ENCODE data around the gene MAPK8IP1. TPM values are rescaled to one million over a fixed set of nuclear protein-coding genes. Genes with fewer than 3 reads are reported as not detected.

The MAPK8IP1 gene
- total RNA-seq, 1 donor from 2014 or later = 10.1 TPM

DNA sequence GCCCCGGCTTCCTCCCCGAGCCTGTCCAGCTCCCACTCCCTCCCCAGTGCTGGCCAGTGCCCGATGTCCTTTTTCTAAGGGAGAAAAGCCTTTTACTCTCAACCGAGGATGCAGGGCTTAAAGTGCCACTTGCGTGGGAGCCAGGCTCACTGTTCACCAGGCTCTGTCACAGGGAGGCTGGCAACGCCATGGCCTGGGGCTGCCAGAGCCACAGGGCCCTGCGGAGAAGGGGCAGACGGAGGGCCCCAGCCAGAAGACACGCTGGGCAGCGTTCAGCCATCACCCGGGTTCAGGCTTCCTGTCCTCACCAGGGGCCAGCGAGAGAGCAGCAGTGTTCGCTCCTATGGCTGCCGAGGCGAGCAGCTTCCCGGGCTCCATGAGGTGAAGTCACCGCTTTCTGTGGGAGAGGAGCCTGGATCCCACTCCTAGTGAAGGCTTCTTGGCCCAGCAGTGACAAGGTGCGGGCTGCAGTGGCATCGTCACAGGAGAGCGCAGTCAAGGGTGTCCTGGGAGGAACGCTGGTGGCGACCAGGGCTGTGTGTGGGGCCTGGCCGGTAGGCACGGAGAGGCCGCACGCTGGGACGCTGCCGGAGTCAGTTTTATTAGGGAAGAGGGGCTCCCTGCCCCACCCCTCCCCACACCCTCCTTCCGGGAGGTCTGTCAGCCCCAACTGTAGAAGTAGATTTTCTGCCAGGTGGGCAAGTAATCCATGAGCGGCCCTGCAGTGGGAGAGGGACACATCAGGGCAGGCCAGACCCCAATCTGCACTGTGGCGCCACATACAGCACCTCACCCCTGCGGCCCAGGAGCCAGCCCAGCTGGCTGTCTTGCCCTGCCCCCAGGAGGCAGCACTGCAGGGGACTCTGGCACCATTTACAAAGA is 24.4 kb downstream of the MAPK8IP1 start:
- Mint-ChIP-seq H3K27me3 (ENCODE audit: unreplicated experiment) (no peaks in the 10 kb centered on the region), H3K4me3 (ENCODE audit: unreplicated experiment) (no peak overlapping the region), H3K27ac (ENCODE audit: unreplicated experiment) (no peak overlapping the region), H3K36me3 (ENCODE audit: unreplicated experiment) (no peaks in the 10 kb centered on the region), H3K4me1 (ENCODE audit: unreplicated experiment) (no peaks in the 10 kb centered on the region), H3K9me3 (ENCODE audit: unreplicated experiment) (no peaks in the 10 kb centered on the region)
- DNase-seq (ENCODE audit: extremely low spot score, unreplicated experiment) = no peak
- TF ChIP-seq, protein P1, sequence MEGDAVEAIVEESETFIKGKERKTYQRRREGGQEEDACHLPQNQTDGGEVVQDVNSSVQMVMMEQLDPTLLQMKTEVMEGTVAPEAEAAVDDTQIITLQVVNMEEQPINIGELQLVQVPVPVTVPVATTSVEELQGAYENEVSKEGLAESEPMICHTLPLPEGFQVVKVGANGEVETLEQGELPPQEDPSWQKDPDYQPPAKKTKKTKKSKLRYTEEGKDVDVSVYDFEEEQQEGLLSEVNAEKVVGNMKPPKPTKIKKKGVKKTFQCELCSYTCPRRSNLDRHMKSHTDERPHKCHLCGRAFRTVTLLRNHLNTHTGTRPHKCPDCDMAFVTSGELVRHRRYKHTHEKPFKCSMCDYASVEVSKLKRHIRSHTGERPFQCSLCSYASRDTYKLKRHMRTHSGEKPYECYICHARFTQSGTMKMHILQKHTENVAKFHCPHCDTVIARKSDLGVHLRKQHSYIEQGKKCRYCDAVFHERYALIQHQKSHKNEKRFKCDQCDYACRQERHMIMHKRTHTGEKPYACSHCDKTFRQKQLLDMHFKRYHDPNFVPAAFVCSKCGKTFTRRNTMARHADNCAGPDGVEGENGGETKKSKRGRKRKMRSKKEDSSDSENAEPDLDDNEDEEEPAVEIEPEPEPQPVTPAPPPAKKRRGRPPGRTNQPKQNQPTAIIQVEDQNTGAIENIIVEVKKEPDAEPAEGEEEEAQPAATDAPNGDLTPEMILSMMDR (IDR thresholded peaks at IDR 0.05) = no peak

DNA sequence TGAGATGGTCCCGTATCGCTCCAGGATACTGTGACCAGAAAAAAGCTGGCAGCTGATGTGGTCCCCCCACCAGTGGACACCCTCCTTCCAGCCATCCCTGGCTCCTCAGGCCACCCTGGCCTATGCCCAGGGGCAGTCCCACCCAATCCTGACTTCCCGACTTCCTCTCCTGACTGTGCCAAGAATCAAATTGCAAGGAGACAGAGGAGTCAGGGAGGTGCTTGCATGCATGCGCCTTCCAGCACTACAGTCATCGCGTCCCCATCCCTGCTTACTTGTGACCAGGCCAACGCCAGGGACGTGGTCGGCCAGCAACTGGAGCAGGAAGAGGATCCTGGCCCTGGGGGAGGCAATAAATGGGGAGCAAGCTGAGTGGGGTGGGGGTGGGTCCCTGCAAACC is 25.2 kb downstream of the MAPK8IP1 start:
- Mint-ChIP-seq H3K27ac (ENCODE audit: unreplicated experiment) (no peak overlapping the region), H3K4me1 (ENCODE audit: unreplicated experiment) (no peaks in the 10 kb centered on the region), H3K27me3 (ENCODE audit: unreplicated experiment) (no peaks in the 10 kb centered on the region), H3K9me3 (ENCODE audit: unreplicated experiment) (no peaks in the 10 kb centered on the region), H3K36me3 (ENCODE audit: unreplicated experiment) (no peaks in the 10 kb centered on the region), H3K4me3 (ENCODE audit: unreplicated experiment) (no peak overlapping the region)
- DNase-seq (ENCODE audit: extremely low spot score, unreplicated experiment) = no peak
- TF ChIP-seq, protein P1 (IDR thresholded peaks at IDR 0.05) = no peak

DNA sequence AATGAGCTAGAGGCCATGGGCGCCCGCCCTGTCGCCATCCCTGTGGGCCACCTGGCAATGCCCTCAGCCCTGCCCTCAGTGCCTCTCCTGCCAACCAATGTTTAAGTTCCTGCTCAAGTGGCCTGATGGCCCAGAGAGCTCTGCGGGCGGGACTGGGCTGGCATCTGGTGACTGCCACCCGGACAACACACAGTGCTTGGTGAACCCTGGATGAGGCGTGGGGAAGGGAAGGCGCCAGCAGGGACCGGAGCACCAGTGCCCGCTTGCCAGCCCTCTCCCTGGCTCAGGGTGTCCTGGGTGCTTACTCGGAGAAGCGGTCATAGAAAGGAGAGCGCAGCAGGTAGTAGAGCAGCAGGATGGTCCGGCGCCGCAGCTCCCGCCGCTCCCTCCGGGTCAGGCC is 28.1 kb downstream of the MAPK8IP1 start:
- TF ChIP-seq, protein P1 (IDR thresholded peaks at IDR 0.05) = no peak
- no peak for DNase-seq (ENCODE audit: extremely low spot score, unreplicated experiment)
- Mint-ChIP-seq H3K9me3 (ENCODE audit: unreplicated experiment) (no peaks in the 10 kb centered on the region), H3K4me1 (ENCODE audit: unreplicated experiment) (peaks cover 13% of the 10 kb centered on the region), H3K36me3 (ENCODE audit: unreplicated experiment) (no peaks in the 10 kb centered on the region), H3K4me3 (ENCODE audit: unreplicated experiment) (no peak overlapping the region), H3K27me3 (ENCODE audit: unreplicated experiment) (no peaks in the 10 kb centered on the region), H3K27ac (ENCODE audit: unreplicated experiment) (no peak overlapping the region)

DNA sequence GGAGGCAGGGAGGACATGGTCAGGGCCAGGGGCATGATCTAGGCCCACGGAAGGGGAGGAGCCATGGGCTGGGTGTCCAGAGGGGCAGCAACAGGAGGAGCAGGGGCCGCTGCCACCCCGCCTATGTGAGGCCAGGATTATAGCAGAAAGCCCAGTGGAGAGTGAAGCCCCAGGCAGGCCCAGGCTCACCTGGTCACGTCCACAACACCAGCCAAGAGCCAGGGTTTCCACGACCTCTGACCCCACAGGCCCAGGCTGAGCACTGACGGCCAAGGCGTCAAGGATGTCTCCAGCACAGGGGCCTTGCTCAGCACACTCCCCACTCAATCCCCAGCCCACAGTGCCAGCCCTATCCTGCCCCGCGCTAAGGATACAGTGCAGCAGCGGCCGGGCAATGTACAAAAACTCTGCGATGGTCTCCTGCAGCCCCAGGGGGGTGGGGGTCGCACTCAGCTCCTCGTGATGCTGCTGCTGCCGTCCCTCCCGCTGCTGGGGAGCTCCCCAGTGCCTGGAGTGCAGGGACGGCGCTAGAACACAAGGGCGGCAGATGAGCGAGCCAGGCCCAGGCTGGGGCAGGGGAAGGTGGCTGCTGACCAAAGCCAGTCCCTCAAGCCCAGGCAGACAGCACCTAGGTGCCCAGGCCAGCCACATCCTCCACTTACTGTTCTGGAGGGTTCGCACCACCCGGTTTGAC is 28.6 kb downstream of the MAPK8IP1 start:
- TF ChIP-seq, protein P1 (IDR thresholded peaks at IDR 0.05) = no peak
- no peak for DNase-seq (ENCODE audit: extremely low spot score, unreplicated experiment)
- Mint-ChIP-seq H3K27ac (ENCODE audit: unreplicated experiment) (no peak overlapping the region), H3K36me3 (ENCODE audit: unreplicated experiment) (no peaks in the 10 kb centered on the region), H3K9me3 (ENCODE audit: unreplicated experiment) (no peaks in the 10 kb centered on the region), H3K27me3 (ENCODE audit: unreplicated experiment) (no peaks in the 10 kb centered on the region), H3K4me3 (ENCODE audit: unreplicated experiment) (no peak overlapping the region), H3K4me1 (ENCODE audit: unreplicated experiment) (peaks cover 17% of the 10 kb centered on the region)

DNA sequence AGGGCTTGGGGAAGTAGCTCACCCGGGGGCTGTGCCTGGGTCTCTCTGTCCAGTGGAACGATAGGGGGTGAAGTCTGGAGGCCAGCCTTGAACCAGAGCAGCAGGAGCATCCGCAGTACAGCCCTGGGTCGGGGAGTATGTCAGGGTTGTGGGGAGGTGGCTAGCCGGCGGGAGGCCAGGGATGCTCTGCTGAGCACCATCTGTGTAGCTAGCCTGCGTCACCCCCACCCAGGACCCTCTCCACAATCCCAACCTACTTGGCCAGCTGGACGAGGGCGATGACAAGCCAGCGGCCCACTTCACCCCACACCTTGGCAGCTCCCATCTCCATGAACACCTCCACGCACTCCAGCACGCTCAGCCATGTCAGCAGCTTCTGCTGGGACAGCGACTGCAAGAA is 30.0 kb downstream of the MAPK8IP1 start:
- no peak overlapping the region for H3K27ac Mint-ChIP-seq (ENCODE audit: unreplicated experiment)
- no peak for DNase-seq (ENCODE audit: extremely low spot score, unreplicated experiment)
- H3K27me3 Mint-ChIP-seq (ENCODE audit: unreplicated experiment) = no peaks in the 10 kb centered on the region
- H3K9me3 Mint-ChIP-seq (ENCODE audit: unreplicated experiment) = no peaks in the 10 kb centered on the region
- peaks cover 17% of the 10 kb centered on the region for H3K4me1 Mint-ChIP-seq (ENCODE audit: unreplicated experiment)
- peak overlapping the region; percentile 38 for H3K4me3 Mint-ChIP-seq (ENCODE audit: unreplicated experiment)
- TF ChIP-seq, protein P1 (IDR thresholded peaks at IDR 0.05) = no peak
- H3K36me3 Mint-ChIP-seq (ENCODE audit: unreplicated experiment) = no peaks in the 10 kb centered on the region
